SW480 (cell line): Measurements from ENCODE around the gene MYEF2.

Source experiments
- DNase-seq: peaks from one replicate; pipeline ENCODE4 v3.0.0-alpha.2; 2016; ENCODE audit warnings: low spot score

MYEF2 gene

GRCh38 chr15:48177766-48178647, at the start of gene MYEF2:
Gene MYEF2 (minus strand): TSS chr15:48178295. CDS start chr15:48178237, 58 bp downstream.
- DNase-seq: peak; percentile 63

- no peak for DNase-seq
These were observed 47.7 kb upstream of the MYEF2 start for GRCh38 chr15:48225771-48226170.

GRCh38 chr15:48222627-48223026, 44.5 kb upstream of the MYEF2 start:
- DNase-seq: no peak

- DNase-seq: no peak
These were observed 43.8 kb upstream of the MYEF2 start for GRCh38 chr15:48221885-48222284.

GRCh38 chr15:48221261-48221660, 43.2 kb upstream of the MYEF2 start:
- no peak for DNase-seq

- DNase-seq: no peak
These were observed 27.9 kb upstream of the MYEF2 start, which contains the start of gene SLC12A1 for GRCh38 chr15:48205981-48206380. Gene SLC12A1 (plus strand): TSS chr15:48206302. CDS start chr15:48207720, 1,418 bp downstream.

- no peak for DNase-seq
These were observed 24.0 kb upstream of the MYEF2 start for GRCh38 chr15:48202068-48202467.

GRCh38 chr15:48191574-48192225, 13.6 kb upstream of the MYEF2 start, which contains the start of gene CTXN2:
Gene CTXN2 (plus strand): TSS chr15:48191665. CDS start chr15:48201301, 9,636 bp downstream.
- DNase-seq: no peak

- DNase-seq: peak; percentile 39
These were observed 13.0 kb upstream of the MYEF2 start for GRCh38 chr15:48190932-48191573.

- DNase-seq: no peak
These were observed 8.2 kb upstream of the MYEF2 start for GRCh38 chr15:48186271-48186670.

- DNase-seq: no peak
These were observed 7.4 kb upstream of the MYEF2 start for GRCh38 chr15:48185529-48185928.

GRCh38 chr15:48182749-48183148, 4.7 kb upstream of the MYEF2 start:
- DNase-seq: no peak

- DNase-seq: no peak
These were observed 495 bp upstream of the MYEF2 start for GRCh38 chr15:48178648-48178931.

GRCh38 chr15:48177383-48177765, 721 bp downstream of the MYEF2 start:
- DNase-seq: peak; percentile 58

- no peak for DNase-seq
These were observed 1.1 kb downstream of the MYEF2 start for GRCh38 chr15:48176957-48177356.

GRCh38 chr15:48176112-48176511, 2.0 kb downstream of the MYEF2 start:
- DNase-seq: no peak

- DNase-seq: no peak
These were observed 3.0 kb downstream of the MYEF2 start for GRCh38 chr15:48175126-48175525.

GRCh38 chr15:48170981-48171380, 7.1 kb downstream of the MYEF2 start:
- no peak for DNase-seq

GRCh38 chr15:48168616-48169015, 9.5 kb downstream of the MYEF2 start:
- no peak for DNase-seq

- no peak for DNase-seq
These were observed 24.6 kb downstream of the MYEF2 start for GRCh38 chr15:48153526-48153925.

GRCh38 chr15:48149858-48150257, 28.2 kb downstream of the MYEF2 start:
- no peak for DNase-seq

GRCh38 chr15:48147358-48147757, 30.7 kb downstream of the MYEF2 start:
- no peak for DNase-seq

- no peak for DNase-seq
These were observed 32.2 kb downstream of the MYEF2 start for GRCh38 chr15:48145923-48146322.
